ENCODE results near the gene PLD4.

- no peak for TF ChIP-seq POLR2AphosphoS5 (IDR thresholded peaks at IDR 0.05; ENCODE audit: borderline replicate concordance, low read depth, low read length)
- no peak for TF ChIP-seq EZH2 (IDR thresholded peaks at IDR 0.05)
Observed at GRCh38 chr14:104935026-104935650, 10.5 kb downstream of the PLD4 start.

All from SK-N-MC (cell line).